ENCODE data around the gene ODAD4.

DNA sequence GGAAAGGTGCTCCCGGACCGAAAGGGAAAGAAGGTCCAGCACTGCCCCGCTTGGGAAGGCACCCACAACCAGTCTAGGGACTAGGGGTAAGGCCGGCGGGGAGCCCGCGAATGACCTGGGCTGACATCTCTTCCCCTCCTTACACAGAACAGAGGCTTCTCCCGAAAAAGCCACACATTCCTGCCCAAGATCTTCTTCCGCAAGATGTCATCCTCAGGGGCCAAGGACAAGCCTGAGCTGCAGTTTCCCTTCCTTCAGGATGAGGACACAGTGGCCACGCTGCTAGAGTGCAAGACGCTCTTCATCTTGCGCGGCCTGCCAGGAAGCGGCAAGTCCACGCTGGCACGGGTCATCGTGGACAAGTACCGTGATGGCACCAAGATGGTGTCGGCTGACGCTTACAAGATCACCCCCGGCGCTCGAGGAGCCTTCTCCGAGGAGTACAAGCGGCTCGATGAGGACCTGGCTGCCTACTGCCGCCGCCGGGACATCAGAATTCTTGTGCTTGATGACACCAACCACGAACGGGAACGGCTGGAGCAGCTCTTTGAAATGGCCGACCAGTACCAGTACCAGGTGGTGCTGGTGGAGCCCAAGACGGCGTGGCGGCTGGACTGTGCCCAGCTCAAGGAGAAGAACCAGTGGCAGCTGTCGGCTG, 37.6 kb downstream of the ODAD4 start:
- TF ChIP-seq, protein P1, sequence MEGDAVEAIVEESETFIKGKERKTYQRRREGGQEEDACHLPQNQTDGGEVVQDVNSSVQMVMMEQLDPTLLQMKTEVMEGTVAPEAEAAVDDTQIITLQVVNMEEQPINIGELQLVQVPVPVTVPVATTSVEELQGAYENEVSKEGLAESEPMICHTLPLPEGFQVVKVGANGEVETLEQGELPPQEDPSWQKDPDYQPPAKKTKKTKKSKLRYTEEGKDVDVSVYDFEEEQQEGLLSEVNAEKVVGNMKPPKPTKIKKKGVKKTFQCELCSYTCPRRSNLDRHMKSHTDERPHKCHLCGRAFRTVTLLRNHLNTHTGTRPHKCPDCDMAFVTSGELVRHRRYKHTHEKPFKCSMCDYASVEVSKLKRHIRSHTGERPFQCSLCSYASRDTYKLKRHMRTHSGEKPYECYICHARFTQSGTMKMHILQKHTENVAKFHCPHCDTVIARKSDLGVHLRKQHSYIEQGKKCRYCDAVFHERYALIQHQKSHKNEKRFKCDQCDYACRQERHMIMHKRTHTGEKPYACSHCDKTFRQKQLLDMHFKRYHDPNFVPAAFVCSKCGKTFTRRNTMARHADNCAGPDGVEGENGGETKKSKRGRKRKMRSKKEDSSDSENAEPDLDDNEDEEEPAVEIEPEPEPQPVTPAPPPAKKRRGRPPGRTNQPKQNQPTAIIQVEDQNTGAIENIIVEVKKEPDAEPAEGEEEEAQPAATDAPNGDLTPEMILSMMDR (IDR thresholded peaks at IDR 0.05) = no peak
- TF ChIP-seq POLR2A (IDR thresholded peaks at IDR 0.05) = no peak
